HG03378 (cell line): ENCODE results near the gene LAMA4.
A peak's percentile ranks its signal among the peaks of the same experiment; 100 is the strongest.

Source experiments
- ATAC-seq: cut with Tn5 transposase; IDR thresholded peaks from one replicate; pipeline ENCODE4 v1.9.1; 2021; ENCODE audit warnings: mild to moderate bottlenecking, moderate library complexity; ENCODE audit not compliant: unreplicated experiment

LAMA4 gene

GRCh38 chr6:112193535-112194051 is 60.8 kb downstream of the LAMA4 start:
- no peak for ATAC-seq

- ATAC-seq, result no peak
Observed at GRCh38 chr6:112193117-112193516, 61.2 kb downstream of the LAMA4 start.

- no peak for ATAC-seq
Observed at GRCh38 chr6:112191509-112192020, 62.8 kb downstream of the LAMA4 start.

GRCh38 chr6:112190164-112190563 is 64.2 kb downstream of the LAMA4 start:
- no peak for ATAC-seq

GRCh38 chr6:112189494-112189893 is 64.9 kb downstream of the LAMA4 start:
- ATAC-seq, result no peak

GRCh38 chr6:112188906-112189305 is 65.5 kb downstream of the LAMA4 start:
- no peak for ATAC-seq

- no peak for ATAC-seq
Observed at GRCh38 chr6:112187736-112188135, 66.6 kb downstream of the LAMA4 start.

- ATAC-seq, result no peak
Observed at GRCh38 chr6:112184951-112185350, 69.4 kb downstream of the LAMA4 start.

GRCh38 chr6:112183271-112183671 is 71.1 kb downstream of the LAMA4 start:
- ATAC-seq, result no peak

- ATAC-seq, result no peak
Observed at GRCh38 chr6:112181130-112181529, 73.2 kb downstream of the LAMA4 start.

- ATAC-seq, result peak; percentile 90
Observed at GRCh38 chr6:112180095-112180820, 74.1 kb downstream of the LAMA4 start.

- ATAC-seq, result no peak
Observed at GRCh38 chr6:112179631-112180030, 74.7 kb downstream of the LAMA4 start.

GRCh38 chr6:112178846-112179245 is 75.5 kb downstream of the LAMA4 start:
- no peak for ATAC-seq

- no peak for ATAC-seq
Observed at GRCh38 chr6:112177092-112177491, 77.3 kb downstream of the LAMA4 start.

- ATAC-seq, result no peak
Observed at GRCh38 chr6:112176175-112176574, 78.2 kb downstream of the LAMA4 start.

- ATAC-seq, result no peak
Observed at GRCh38 chr6:112173221-112173804, 81.1 kb downstream of the LAMA4 start.

- ATAC-seq, result no peak
Observed at GRCh38 chr6:112172540-112172939, 81.8 kb downstream of the LAMA4 start.

GRCh38 chr6:112169541-112169940 is 84.8 kb downstream of the LAMA4 start:
- no peak for ATAC-seq

- peak; percentile 95 for ATAC-seq
Observed at GRCh38 chr6:112163295-112164257, 90.8 kb downstream of the LAMA4 start.

- no peak for ATAC-seq
Observed at GRCh38 chr6:112160745-112161144, 93.6 kb downstream of the LAMA4 start.

GRCh38 chr6:112156668-112157067 is 97.7 kb downstream of the LAMA4 start:
- ATAC-seq, result no peak
